VCaP (cell line): Measurements from ENCODE around the gene BLTP3B.

Experiments
- H3K27ac ChIP-seq: fragments of 450-650 bp; 2 replicates; pipeline ENCODE4 v1.5.1; 2017
- CTCF ChIP-seq: fragments of 450-650 bp; conservative IDR thresholded peaks from 2 replicates; pipeline ENCODE4 v1.5.1; 2017; ENCODE audit warnings: mild to moderate bottlenecking, moderate library complexity

The BLTP3B gene

GRCh38 chr12:100101000-100101399, 41.7 kb downstream of the BLTP3B start:
- no peak for TF ChIP-seq CTCF
- no peak overlapping the region for H3K27ac ChIP-seq
